Stomach smooth muscle (tissue), 2 donors: ENCODE results near the gene EIF5AL1.
"Not testable (repeated sequence)": the region's sequence is repeated elsewhere in the genome, so short reads cannot be mapped to it uniquely, and the experiment has no call there.

Experiments used
- H3K27ac ChIP-seq: one replicate; pipeline ENCODE4 v1.7.0; 2013; ENCODE audit warnings: mild to moderate bottlenecking, low read length, inconsistent platforms
- H3K27me3 ChIP-seq, 2 donors: one replicate each; pipeline ENCODE4 v1.7.0; 2013; ENCODE audit warnings: low read length in 2 of 2; ENCODE audit not compliant: insufficient read depth in 2 of 2, control insufficient read depth in 1 of 2
- H3K36me3 ChIP-seq, 2 donors: one replicate each; pipeline ENCODE4 v1.7.0; 2013; ENCODE audit warnings: low read length in 2 of 2; ENCODE audit not compliant: control insufficient read depth in 2 of 2, insufficient read depth in 2 of 2
- H3K4me1 ChIP-seq: one replicate; pipeline ENCODE4 v1.7.0; 2013; ENCODE audit warnings: low read length; ENCODE audit not compliant: control insufficient read depth, insufficient read depth
- H3K4me3 ChIP-seq, 2 donors: one replicate each; pipeline ENCODE4 v1.7.0; 2013; ENCODE audit warnings: low read length in 2 of 2
- H3K9ac ChIP-seq, 2 donors: one replicate each; pipeline ENCODE4 v1.7.0; 2013; ENCODE audit warnings: low read length in 2 of 2, mild to moderate bottlenecking in 1 of 2
- H3K9me3 ChIP-seq, 2 donors: one replicate each; pipeline ENCODE4 v1.7.0; 2013; ENCODE audit warnings: low read length in 2 of 2; ENCODE audit not compliant: control insufficient read depth in 2 of 2
- donor health status: healthy.
- donor health status: Pancreatic carcinoma.

The EIF5AL1 gene

GRCh38 chr10:79516532-79517205 is 4.3 kb downstream of the EIF5AL1 start:
- H3K27me3 ChIP-seq, H3K4me3 ChIP-seq, H3K4me1 ChIP-seq, H3K36me3 ChIP-seq, H3K9me3 ChIP-seq, H3K27ac ChIP-seq, H3K9ac ChIP-seq: not testable (repeated sequence)

GRCh38 chr10:79517567-79517966 is 5.2 kb downstream of the EIF5AL1 start:
- not testable (repeated sequence) for H3K36me3 ChIP-seq, H3K4me1 ChIP-seq, H3K27me3 ChIP-seq, H3K9me3 ChIP-seq, H3K4me3 ChIP-seq, H3K9ac ChIP-seq, H3K27ac ChIP-seq

GRCh38 chr10:79521751-79522150 is 9.4 kb downstream of the EIF5AL1 start:
- H3K27ac ChIP-seq, H3K9me3 ChIP-seq, H3K27me3 ChIP-seq, H3K4me1 ChIP-seq, H3K9ac ChIP-seq, H3K4me3 ChIP-seq, H3K36me3 ChIP-seq: not testable (repeated sequence)

- not testable (repeated sequence) for H3K9me3 ChIP-seq, H3K4me1 ChIP-seq, H3K27ac ChIP-seq, H3K9ac ChIP-seq, H3K4me3 ChIP-seq, H3K36me3 ChIP-seq, H3K27me3 ChIP-seq
Measured at GRCh38 chr10:79522464-79522863, 10.1 kb downstream of the EIF5AL1 start.

- H3K9ac ChIP-seq, H3K4me3 ChIP-seq, H3K27ac ChIP-seq, H3K36me3 ChIP-seq, H3K4me1 ChIP-seq, H3K9me3 ChIP-seq, H3K27me3 ChIP-seq: not testable (repeated sequence)
Measured at GRCh38 chr10:79523157-79523853, 11.0 kb downstream of the EIF5AL1 start.

- not testable (repeated sequence) for H3K27ac ChIP-seq
Measured at GRCh38 chr10:79525049-79525710, 12.8 kb downstream of the EIF5AL1 start.

GRCh38 chr10:79528261-79528660 is 15.9 kb downstream of the EIF5AL1 start:
- not testable (repeated sequence) for H3K27ac ChIP-seq, H3K4me3 ChIP-seq, H3K27me3 ChIP-seq, H3K36me3 ChIP-seq, H3K9ac ChIP-seq, H3K4me1 ChIP-seq, H3K9me3 ChIP-seq

More at GRCh38 chr10:79525049-79525710, 12.8 kb downstream of the EIF5AL1 start:
- H3K9me3 ChIP-seq, H3K36me3 ChIP-seq, H3K27me3 ChIP-seq, H3K4me3 ChIP-seq, H3K9ac ChIP-seq, H3K4me1 ChIP-seq: not testable (repeated sequence)

GRCh38 chr10:79533142-79533902 is 21.0 kb downstream of the EIF5AL1 start:
- not testable (repeated sequence) for H3K4me3 ChIP-seq, H3K9ac ChIP-seq

GRCh38 chr10:79533903-79534175 is 21.5 kb downstream of the EIF5AL1 start:
- H3K27ac ChIP-seq, H3K9me3 ChIP-seq, H3K27me3 ChIP-seq, H3K9ac ChIP-seq, H3K4me1 ChIP-seq, H3K36me3 ChIP-seq, H3K4me3 ChIP-seq: not testable (repeated sequence)

More at GRCh38 chr10:79533142-79533902, 21.0 kb downstream of the EIF5AL1 start:
- not testable (repeated sequence) for H3K27ac ChIP-seq, H3K36me3 ChIP-seq, H3K4me1 ChIP-seq, H3K9me3 ChIP-seq, H3K27me3 ChIP-seq

- H3K27ac ChIP-seq, H3K9me3 ChIP-seq, H3K4me3 ChIP-seq, H3K27me3 ChIP-seq, H3K36me3 ChIP-seq, H3K9ac ChIP-seq, H3K4me1 ChIP-seq: not testable (repeated sequence)
Measured at GRCh38 chr10:79538311-79538710, 26.0 kb downstream of the EIF5AL1 start.

GRCh38 chr10:79540930-79541329 is 28.6 kb downstream of the EIF5AL1 start:
- H3K9ac ChIP-seq, H3K4me3 ChIP-seq, H3K36me3 ChIP-seq, H3K27ac ChIP-seq, H3K4me1 ChIP-seq, H3K9me3 ChIP-seq, H3K27me3 ChIP-seq: not testable (repeated sequence)
